Ascending aorta (tissue), 2 donors: Measurements from ENCODE around the gene AKAP7. TPM values are rescaled to one million over a fixed set of nuclear protein-coding genes. Genes with fewer than 3 reads are reported as not detected.

Experiments used
- DNase-seq, 2 donors: peaks; one replicate each; pipeline ENCODE4 v3.0.0-alpha.2; 2019; ENCODE audit warnings: low spot score in 2 of 2
- H3K27ac ChIP-seq, 2 donors: fragments of 200-600 bp; sonication (generic); one replicate each; pipeline ENCODE4 v1.5.1; 2016 to 2017; ENCODE audit warnings: mild to moderate bottlenecking in 1 of 2
- H3K27me3 ChIP-seq: fragments of 200-600 bp; sonication (generic); one replicate; pipeline ENCODE4 v1.5.1; 2017
- H3K36me3 ChIP-seq, 2 donors: fragments of 200-600 bp; sonication (generic); one replicate each; pipeline ENCODE4 v1.5.1; 2016
- H3K4me1 ChIP-seq, 2 donors: fragments of 200-600 bp; sonication (generic); one replicate each; pipeline ENCODE4 v1.5.1; 2016 to 2017; ENCODE audit warnings: mild to moderate bottlenecking in 1 of 2
- H3K4me3 ChIP-seq, 2 donors: fragments of 200-600 bp; sonication (generic); one replicate each; pipeline ENCODE4 v1.5.1; 2016 to 2017; ENCODE audit warnings: mild to moderate bottlenecking in 1 of 2
- H3K9me3 ChIP-seq, 2 donors: fragments of 200-600 bp; sonication (generic); one replicate each; pipeline ENCODE4 v1.5.1; 2016
- CTCF ChIP-seq, 3 experiments: fragments of 200-600 bp in 2 of 3; fragments of 450-650 bp in 1 of 3; sonication (generic) in 2 of 3; IDR thresholded peaks; one replicate each; pipeline ENCODE4 v1.5.1; 2016 to 2019; ENCODE audit warnings: antibody characterized with exemption in 3 of 3, mild to moderate bottlenecking in 1 of 3, moderate library complexity in 1 of 3
- intact Hi-C: fragments of 100-400 bp; cut with DNase I; formaldehyde crosslinking; loops from one replicate; pipeline ENCODE4 v1.15.1; 2023
- total RNA-seq: library from RNA; depleted of rRNA; stranded (reverse); fragments of >200 nt; gene quantifications from one replicate; pipeline ENCODE4 v1.1.0, GENCODE V29; 2016

AKAP7 gene
- total RNA-seq, 1 donor from 2014 or later: 1.3 TPM

GRCh38 chr6:131156411-131156810 is 21.1 kb downstream of the AKAP7 start:
- H3K36me3 ChIP-seq: no peaks in the 10 kb centered on the region
- no peak for DNase-seq
- intact Hi-C loops: no loop called here
- no peaks in the 10 kb centered on the region for H3K9me3 ChIP-seq
- H3K4me3 ChIP-seq: no peak overlapping the region
- no peaks in the 10 kb centered on the region for H3K4me1 ChIP-seq
- no peaks in the 10 kb centered on the region for H3K27me3 ChIP-seq
- TF ChIP-seq CTCF (IDR thresholded peaks at IDR 0.05): no peak
- H3K27ac ChIP-seq: no peak overlapping the region

GRCh38 chr6:131159578-131159977 is 24.3 kb downstream of the AKAP7 start:
- H3K27me3 ChIP-seq: no peaks in the 10 kb centered on the region
- TF ChIP-seq CTCF (IDR thresholded peaks at IDR 0.05): no peak
- no peaks in the 10 kb centered on the region for H3K4me1 ChIP-seq
- no peak for DNase-seq
- no peaks in the 10 kb centered on the region for H3K36me3 ChIP-seq
- H3K27ac ChIP-seq: no peak overlapping the region
- no peak overlapping the region for H3K4me3 ChIP-seq
- intact Hi-C loops: no loop called here
- H3K9me3 ChIP-seq: no peaks in the 10 kb centered on the region

DNA sequence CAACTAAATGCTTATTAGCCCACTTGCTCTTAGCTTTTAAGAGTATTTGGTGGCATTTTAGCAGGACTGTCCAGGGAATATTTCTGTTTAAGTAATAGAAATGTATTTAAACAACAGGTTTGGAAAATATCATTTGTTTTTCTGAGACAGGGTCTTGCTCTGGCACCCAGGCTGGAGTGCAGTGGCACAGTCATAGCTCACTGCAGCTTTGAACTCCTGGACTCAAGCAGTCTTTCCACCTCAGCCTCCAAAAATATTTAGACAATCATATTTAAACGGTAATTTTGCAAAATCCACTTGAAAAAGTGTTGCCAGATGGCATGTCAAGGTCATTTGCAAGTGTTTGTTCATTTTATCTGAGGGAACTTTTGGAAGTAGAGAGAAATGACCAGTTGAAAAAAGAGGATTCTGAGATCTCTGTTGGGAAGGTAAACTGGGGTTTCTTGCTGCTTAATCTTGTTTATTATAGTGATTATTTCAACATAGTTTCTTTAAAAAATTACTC is 25.0 kb downstream of the AKAP7 start:
- H3K4me1 ChIP-seq: no peaks in the 10 kb centered on the region
- H3K36me3 ChIP-seq: peaks cover 0 to under 1% of the 10 kb centered on the region in 2 donors
- no peak for TF ChIP-seq CTCF (IDR thresholded peaks at IDR 0.05)
- H3K27ac ChIP-seq: no peak overlapping the region
- no peak for DNase-seq
- intact Hi-C loops: no loop called here
- H3K9me3 ChIP-seq: no peaks in the 10 kb centered on the region
- no peaks in the 10 kb centered on the region for H3K27me3 ChIP-seq
- H3K4me3 ChIP-seq: no peak overlapping the region

GRCh38 chr6:131161987-131162386 is 26.7 kb downstream of the AKAP7 start:
- no peaks in the 10 kb centered on the region for H3K4me1 ChIP-seq
- TF ChIP-seq CTCF (IDR thresholded peaks at IDR 0.05): no peak
- no peak for DNase-seq
- intact Hi-C loops: no loop called here
- no peaks in the 10 kb centered on the region for H3K9me3 ChIP-seq
- H3K27me3 ChIP-seq: no peaks in the 10 kb centered on the region
- H3K4me3 ChIP-seq: no peak overlapping the region
- H3K27ac ChIP-seq: no peak overlapping the region
- H3K36me3 ChIP-seq: peaks cover 0 to 6% of the 10 kb centered on the region in 2 donors

- H3K4me1 ChIP-seq: no peaks in the 10 kb centered on the region
- no peaks in the 10 kb centered on the region for H3K9me3 ChIP-seq
- intact Hi-C loops: no loop called here
- no peak for DNase-seq
- H3K27ac ChIP-seq: no peak overlapping the region
- H3K36me3 ChIP-seq: peaks cover 0 to 6% of the 10 kb centered on the region in 2 donors
- no peak for TF ChIP-seq CTCF (IDR thresholded peaks at IDR 0.05)
- H3K27me3 ChIP-seq: no peaks in the 10 kb centered on the region
- no peak overlapping the region for H3K4me3 ChIP-seq
Measured at GRCh38 chr6:131163886-131164285, 28.6 kb downstream of the AKAP7 start.

GRCh38 chr6:131164506-131164905 is 29.2 kb downstream of the AKAP7 start:
- no peak for TF ChIP-seq CTCF (IDR thresholded peaks at IDR 0.05)
- Histone ChIP-seq H3K4me3 (no peak overlapping the region), H3K27me3 (no peaks in the 10 kb centered on the region), H3K27ac (no peak overlapping the region), H3K9me3 (no peaks in the 10 kb centered on the region), H3K36me3 (peaks cover 0 to 6% of the 10 kb centered on the region in 2 donors), H3K4me1 (no peaks in the 10 kb centered on the region)
- no peak for DNase-seq
- intact Hi-C loops: no loop called here
